Measurements from ENCODE around the gene OLIG3.

Gene OLIG3

GRCh38 chr6:137522198-137522798 lies 28.1 kb upstream of the OLIG3 start:
- TF ChIP-seq, protein P1, sequence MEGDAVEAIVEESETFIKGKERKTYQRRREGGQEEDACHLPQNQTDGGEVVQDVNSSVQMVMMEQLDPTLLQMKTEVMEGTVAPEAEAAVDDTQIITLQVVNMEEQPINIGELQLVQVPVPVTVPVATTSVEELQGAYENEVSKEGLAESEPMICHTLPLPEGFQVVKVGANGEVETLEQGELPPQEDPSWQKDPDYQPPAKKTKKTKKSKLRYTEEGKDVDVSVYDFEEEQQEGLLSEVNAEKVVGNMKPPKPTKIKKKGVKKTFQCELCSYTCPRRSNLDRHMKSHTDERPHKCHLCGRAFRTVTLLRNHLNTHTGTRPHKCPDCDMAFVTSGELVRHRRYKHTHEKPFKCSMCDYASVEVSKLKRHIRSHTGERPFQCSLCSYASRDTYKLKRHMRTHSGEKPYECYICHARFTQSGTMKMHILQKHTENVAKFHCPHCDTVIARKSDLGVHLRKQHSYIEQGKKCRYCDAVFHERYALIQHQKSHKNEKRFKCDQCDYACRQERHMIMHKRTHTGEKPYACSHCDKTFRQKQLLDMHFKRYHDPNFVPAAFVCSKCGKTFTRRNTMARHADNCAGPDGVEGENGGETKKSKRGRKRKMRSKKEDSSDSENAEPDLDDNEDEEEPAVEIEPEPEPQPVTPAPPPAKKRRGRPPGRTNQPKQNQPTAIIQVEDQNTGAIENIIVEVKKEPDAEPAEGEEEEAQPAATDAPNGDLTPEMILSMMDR (IDR thresholded peaks at IDR 0.05; ENCODE audit: poor library complexity, severe bottlenecking), result no peak
- DNase-seq (ENCODE audit: low spot score), result no peak
- Histone ChIP-seq H3K27ac (ENCODE audit: poor library complexity, severe bottlenecking) (no peak overlapping the region), H3K4me3 (ENCODE audit: severe bottlenecking) (no peak overlapping the region), H3K9me3 (ENCODE audit: severe bottlenecking) (no peaks in the 10 kb centered on the region), H3K36me3 (ENCODE audit: low read depth) (no peaks in the 10 kb centered on the region), H3K27me3 (ENCODE audit: insufficient read depth, poor library complexity, severe bottlenecking) (peaks cover 31% of the 10 kb centered on the region), H3K4me1 (ENCODE audit: insufficient read depth, poor library complexity, severe bottlenecking) (no peaks in the 10 kb centered on the region)
- ATAC-seq (ENCODE audit: low read depth), result no peak

GRCh38 chr6:137520520-137520919 lies 26.3 kb upstream of the OLIG3 start:
- DNase-seq (ENCODE audit: low spot score), result no peak
- H3K36me3 ChIP-seq (ENCODE audit: low read depth), result no peaks in the 10 kb centered on the region
- no peak overlapping the region for H3K4me3 ChIP-seq (ENCODE audit: severe bottlenecking)
- H3K9me3 ChIP-seq (ENCODE audit: severe bottlenecking), result no peaks in the 10 kb centered on the region
- no peak overlapping the region for H3K27ac ChIP-seq (ENCODE audit: poor library complexity, severe bottlenecking)
- no peak for ATAC-seq (ENCODE audit: low read depth)
- peaks cover 49% of the 10 kb centered on the region for H3K27me3 ChIP-seq (ENCODE audit: insufficient read depth, poor library complexity, severe bottlenecking)
- TF ChIP-seq, protein P1 (IDR thresholded peaks at IDR 0.05; ENCODE audit: poor library complexity, severe bottlenecking), result no peak
- no peaks in the 10 kb centered on the region for H3K4me1 ChIP-seq (ENCODE audit: insufficient read depth, poor library complexity, severe bottlenecking)

GRCh38 chr6:137519629-137520176 lies 25.5 kb upstream of the OLIG3 start:
- no peak for DNase-seq (ENCODE audit: low spot score)

GRCh38 chr6:137518386-137518983 lies 24.3 kb upstream of the OLIG3 start:
- Histone ChIP-seq H3K27ac (ENCODE audit: poor library complexity, severe bottlenecking) (no peak overlapping the region), H3K4me1 (ENCODE audit: insufficient read depth, poor library complexity, severe bottlenecking) (no peaks in the 10 kb centered on the region), H3K4me3 (ENCODE audit: severe bottlenecking) (no peak overlapping the region), H3K36me3 (ENCODE audit: low read depth) (no peaks in the 10 kb centered on the region), H3K9me3 (ENCODE audit: severe bottlenecking) (no peaks in the 10 kb centered on the region), H3K27me3 (ENCODE audit: insufficient read depth, poor library complexity, severe bottlenecking) (peaks cover 67% of the 10 kb centered on the region)
- no peak for DNase-seq (ENCODE audit: low spot score)
- ATAC-seq (ENCODE audit: low read depth), result no peak
- TF ChIP-seq, protein P1 (IDR thresholded peaks at IDR 0.05; ENCODE audit: poor library complexity, severe bottlenecking), result no peak

More at GRCh38 chr6:137519629-137520176, 25.5 kb upstream of the OLIG3 start:
- Histone ChIP-seq H3K4me3 (ENCODE audit: severe bottlenecking) (no peak overlapping the region), H3K27ac (ENCODE audit: poor library complexity, severe bottlenecking) (no peak overlapping the region), H3K36me3 (ENCODE audit: low read depth) (no peaks in the 10 kb centered on the region), H3K9me3 (ENCODE audit: severe bottlenecking) (no peaks in the 10 kb centered on the region), H3K4me1 (ENCODE audit: insufficient read depth, poor library complexity, severe bottlenecking) (no peaks in the 10 kb centered on the region), H3K27me3 (ENCODE audit: insufficient read depth, poor library complexity, severe bottlenecking) (peaks cover 57% of the 10 kb centered on the region)
- TF ChIP-seq, protein P1 (IDR thresholded peaks at IDR 0.05; ENCODE audit: poor library complexity, severe bottlenecking), result no peak
- no peak for ATAC-seq (ENCODE audit: low read depth)

- Histone ChIP-seq H3K27me3 (ENCODE audit: insufficient read depth, poor library complexity, severe bottlenecking) (peaks cover 78% of the 10 kb centered on the region), H3K9me3 (ENCODE audit: severe bottlenecking) (no peaks in the 10 kb centered on the region), H3K36me3 (ENCODE audit: low read depth) (no peaks in the 10 kb centered on the region), H3K27ac (ENCODE audit: poor library complexity, severe bottlenecking) (no peak overlapping the region), H3K4me3 (ENCODE audit: severe bottlenecking) (no peak overlapping the region), H3K4me1 (ENCODE audit: insufficient read depth, poor library complexity, severe bottlenecking) (no peaks in the 10 kb centered on the region)
- ATAC-seq (ENCODE audit: low read depth) (no peak), DNase-seq (ENCODE audit: low spot score) (no peak)
- TF ChIP-seq, protein P1 (IDR thresholded peaks at IDR 0.05; ENCODE audit: poor library complexity, severe bottlenecking), result no peak
Measured at GRCh38 chr6:137514418-137514817, 20.2 kb upstream of the OLIG3 start.
